Activated naive CD8-positive, alpha-beta T cell treated with anti-CD3 and anti-CD28 coated beads for 36 hours (primary cell): Measurements from ENCODE around the gene PERP. TPM values are rescaled to one million over a fixed set of nuclear protein-coding genes. Genes with fewer than 3 reads are reported as not detected.

Source experiments
- total RNA-seq, 2 experiments: library from RNA; stranded (reverse); gene quantifications; one replicate each; pipeline ENCODE4 v1.2.3, GENCODE V29; 2021

Gene PERP
- total RNA-seq, 2 experiments from 2014 or later, result 2.0 to 2.1 TPM

Other genes starting within 250 kb of the PERP start
- gene TNFAIP3, start 240.2 kb downstream of the PERP start, total RNA-seq, result 100 to 1,000 TPM; 214 to 222 TPM
- gene ARFGEF3, start 54.5 kb upstream of the PERP start, total RNA-seq, result 1 to 10 TPM; 1.6 to 1.7 TPM
- not detected for gene PBOV1, start 111.1 kb upstream of the PERP start, total RNA-seq